Spinal cord (tissue), 10 donors: ENCODE data around the gene ARVCF. TPM values are rescaled to one million over a fixed set of nuclear protein-coding genes. Genes with fewer than 3 reads are reported as not detected.

Experiments used
- DNase-seq, 6 donors: peaks; one replicate each; pipeline versions ENCODE4 v3.0.0 to v3.0.0-alpha.2; 2013 to 2015; ENCODE audit warnings: low spot score in 6 of 6, low read depth in 4 of 6
- H3K27ac ChIP-seq: one replicate; pipeline ENCODE4 v1.5.1; 2013; ENCODE audit warnings: low read depth, low read length, control low read depth
- H3K27me3 ChIP-seq: one replicate; pipeline ENCODE4 v1.6.1; 2013; ENCODE audit warnings: low read length; ENCODE audit not compliant: control insufficient read depth, insufficient read depth
- H3K36me3 ChIP-seq: one replicate; pipeline ENCODE4 v1.6.1; 2013; ENCODE audit warnings: low read length; ENCODE audit not compliant: control insufficient read depth, insufficient read depth
- H3K4me1 ChIP-seq: one replicate; pipeline ENCODE4 v1.6.1; 2013; ENCODE audit warnings: low read length; ENCODE audit not compliant: control insufficient read depth, insufficient read depth
- H3K4me3 ChIP-seq: one replicate; pipeline ENCODE4 v1.5.1; 2013; ENCODE audit warnings: low read depth, low read length, control low read depth
- H3K9me3 ChIP-seq: one replicate; pipeline ENCODE4 v1.6.1; 2013; ENCODE audit warnings: low read length; ENCODE audit not compliant: control insufficient read depth, insufficient read depth
- WGBS: methylation state at CpG from one replicate; pipeline ENCODE4 v1.1.5; 2013; ENCODE audit warnings: missing lambda C conversion rate; ENCODE audit not compliant: insufficient coverage; 5-methylcytosine and 5-hydroxymethylcytosine counted together
- polyA plus RNA-seq, 2 donors: library from polyadenylated mRNA; unstranded; fragments of 120-200 nt; gene quantifications; one replicate each; pipeline ENCODE4 v1.2.1, GENCODE V29; 2013; ENCODE audit not compliant: insufficient read length in 2 of 2
- total RNA-seq, 2 donors: library from RNA; depleted of rRNA in 1 of 2; stranded (reverse); fragments of 120-200 nt in 1 of 2; fragments of >200 nt in 1 of 2; gene quantifications; one replicate each; pipeline versions ENCODE4 v1.2.3 to v1.2.4, GENCODE V29; 2013 to 2014
- donor health status: healthy.

ARVCF gene
- total and polyA plus RNA-seq, 4 donors = 43.5 to 132 (median 84.2) TPM

GRCh38 chr22:20025401-20026203, 9.0 kb upstream of the ARVCF start:
- DNase-seq = no peak
- H3K36me3 ChIP-seq = peaks cover 6% of the 10 kb centered on the region
- no peaks in the 10 kb centered on the region for H3K9me3 ChIP-seq
- H3K27ac ChIP-seq = no peak overlapping the region
- peaks cover 49% of the 10 kb centered on the region for H3K4me1 ChIP-seq
- H3K27me3 ChIP-seq = no peaks in the 10 kb centered on the region
- WGBS = 94% methylated on average over 12 of the region's 13 CpGs
- no peak overlapping the region for H3K4me3 ChIP-seq

- WGBS = 89% methylated on average over 12 of the region's 15 CpGs
- Histone ChIP-seq H3K4me1 (peaks cover 52% of the 10 kb centered on the region), H3K27me3 (no peaks in the 10 kb centered on the region)
Measured at GRCh38 chr22:20024650-20025397, 8.2 kb upstream of the ARVCF start.

GRCh38 chr22:20024225-20024624, 7.6 kb upstream of the ARVCF start:
- 62% methylated on average over 13 of the region's 13 CpGs for WGBS
- Histone ChIP-seq H3K9me3 (no peaks in the 10 kb centered on the region), H3K4me1 (peaks cover 47% of the 10 kb centered on the region), H3K27me3 (no peaks in the 10 kb centered on the region), H3K36me3 (peaks cover 6% of the 10 kb centered on the region), H3K4me3 (no peak overlapping the region), H3K27ac (no peak overlapping the region)
- DNase-seq = no peak

More at GRCh38 chr22:20024650-20025397, 8.2 kb upstream of the ARVCF start:
- Histone ChIP-seq H3K36me3 (peaks cover 6% of the 10 kb centered on the region), H3K9me3 (no peaks in the 10 kb centered on the region), H3K4me3 (no peak overlapping the region), H3K27ac (no peak overlapping the region)
- no peak for DNase-seq

GRCh38 chr22:20022978-20023613, 6.5 kb upstream of the ARVCF start:
- Histone ChIP-seq H3K4me1 (peaks cover 37% of the 10 kb centered on the region), H3K27ac (no peak overlapping the region), H3K4me3 (no peak overlapping the region), H3K36me3 (peaks cover 6% of the 10 kb centered on the region), H3K9me3 (no peaks in the 10 kb centered on the region), H3K27me3 (no peaks in the 10 kb centered on the region)
- no peak for DNase-seq
- 88% methylated on average over 9 of the region's 10 CpGs for WGBS

GRCh38 chr22:20022231-20022977, 5.8 kb upstream of the ARVCF start:
- Histone ChIP-seq H3K36me3 (peaks cover 6% of the 10 kb centered on the region), H3K4me3 (no peak overlapping the region), H3K27ac (peak overlapping the region; percentile 0), H3K27me3 (peaks cover 1% of the 10 kb centered on the region), H3K9me3 (no peaks in the 10 kb centered on the region), H3K4me1 (peaks cover 43% of the 10 kb centered on the region)
- WGBS = 93% methylated on average over 11 of the region's 11 CpGs
- DNase-seq = no peak

- H3K4me1 ChIP-seq = peaks cover 48% of the 10 kb centered on the region
- 4% methylated on average over 34 of the region's 36 CpGs for WGBS
- DNase-seq = peak in 1 of 6 donors; percentile 61
- no peaks in the 10 kb centered on the region for H3K9me3 ChIP-seq
- peak overlapping the region; percentile 11 for H3K27ac ChIP-seq
- H3K36me3 ChIP-seq = peaks cover 6% of the 10 kb centered on the region
- peak overlapping the region; percentile 86 for H3K4me3 ChIP-seq
- peaks cover 2% of the 10 kb centered on the region for H3K27me3 ChIP-seq
Measured at GRCh38 chr22:20021196-20022181, 4.9 kb upstream of the ARVCF start.

- peak within 1 kb of the TSS; percentile 11 for H3K27ac ChIP-seq
Measured at GRCh38 chr22:20020533-20021195, 4.0 kb upstream of the ARVCF start, which contains the start of gene TANGO2. Gene TANGO2, plus strand, starts transcription at chr22:20021110. Its CDS starts 15,689 bp downstream, at chr22:20036799.

More at GRCh38 chr22:20020533-20021195, 4.0 kb upstream of the ARVCF start, which contains the start of gene TANGO2:
- WGBS = under 1% methylated on average over 61 of the region's 61 CpGs
- Histone ChIP-seq H3K9me3 (no peaks in the 10 kb centered on the region), H3K4me1 (peaks cover 50% of the 10 kb centered on the region), H3K36me3 (peaks cover 6% of the 10 kb centered on the region), H3K27me3 (peaks cover 2% of the 10 kb centered on the region), H3K4me3 (peak within 1 kb of the TSS; percentile 86)
- peak; percentile 68 to 97 (median 86) for DNase-seq
